ENCODE measurements around the gene IL17RD. TPM values are rescaled to one million over a fixed set of nuclear protein-coding genes. Genes with fewer than 3 reads are reported as not detected.

Gene IL17RD
- polyA plus RNA-seq, 1 donor = 66.6 TPM

DNA sequence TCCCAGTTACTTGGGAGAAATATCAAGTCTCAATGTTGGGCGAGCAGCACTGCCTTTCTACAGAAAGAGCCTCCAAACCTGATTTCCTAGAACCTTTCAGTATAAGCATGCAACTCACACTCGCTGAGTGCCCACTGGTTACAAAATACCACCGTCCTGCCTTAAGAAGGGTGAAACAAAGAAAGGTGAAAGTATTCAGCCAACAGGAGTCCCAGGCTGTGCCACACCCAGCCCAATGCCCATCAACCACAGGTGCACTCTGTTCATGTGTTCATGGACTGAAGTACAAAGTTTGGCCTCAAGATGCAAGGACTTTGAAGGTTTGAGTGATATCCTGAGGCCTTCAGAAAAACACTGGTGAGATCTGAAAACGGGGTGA lies 34.0 kb downstream of the IL17RD start:
- no peak for DNase-seq

DNA sequence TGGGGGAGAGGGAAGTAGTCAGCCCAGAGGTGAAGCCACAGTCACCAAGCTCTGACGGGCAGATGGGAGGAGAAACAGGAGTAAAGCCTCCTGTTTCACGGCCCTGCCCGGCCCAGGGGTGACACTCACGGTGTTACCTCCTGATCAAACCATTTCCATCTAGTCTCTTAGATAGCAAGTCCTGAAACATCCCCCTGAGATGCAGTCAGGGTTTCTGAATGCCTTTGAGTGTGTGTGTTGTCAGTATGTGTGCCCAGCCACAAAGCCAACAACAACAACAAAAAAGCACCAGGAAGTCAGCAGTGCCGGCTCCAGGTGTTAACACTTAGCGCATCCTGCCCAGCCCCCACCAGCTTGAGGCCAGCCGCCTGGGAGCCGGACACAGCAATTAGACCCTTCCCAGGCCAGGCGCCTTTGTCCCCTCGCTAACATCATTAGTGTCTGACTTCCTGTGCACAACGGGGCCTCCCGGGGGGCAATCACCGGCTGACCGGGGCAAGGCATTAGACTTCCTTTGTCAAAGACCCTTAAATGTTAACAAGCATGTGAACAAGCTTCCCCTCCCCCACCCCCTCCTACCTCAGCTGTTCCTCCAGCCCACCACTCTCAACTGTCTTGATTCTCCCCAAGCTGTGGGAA lies 34.5 kb downstream of the IL17RD start:
- no peak for DNase-seq

DNA sequence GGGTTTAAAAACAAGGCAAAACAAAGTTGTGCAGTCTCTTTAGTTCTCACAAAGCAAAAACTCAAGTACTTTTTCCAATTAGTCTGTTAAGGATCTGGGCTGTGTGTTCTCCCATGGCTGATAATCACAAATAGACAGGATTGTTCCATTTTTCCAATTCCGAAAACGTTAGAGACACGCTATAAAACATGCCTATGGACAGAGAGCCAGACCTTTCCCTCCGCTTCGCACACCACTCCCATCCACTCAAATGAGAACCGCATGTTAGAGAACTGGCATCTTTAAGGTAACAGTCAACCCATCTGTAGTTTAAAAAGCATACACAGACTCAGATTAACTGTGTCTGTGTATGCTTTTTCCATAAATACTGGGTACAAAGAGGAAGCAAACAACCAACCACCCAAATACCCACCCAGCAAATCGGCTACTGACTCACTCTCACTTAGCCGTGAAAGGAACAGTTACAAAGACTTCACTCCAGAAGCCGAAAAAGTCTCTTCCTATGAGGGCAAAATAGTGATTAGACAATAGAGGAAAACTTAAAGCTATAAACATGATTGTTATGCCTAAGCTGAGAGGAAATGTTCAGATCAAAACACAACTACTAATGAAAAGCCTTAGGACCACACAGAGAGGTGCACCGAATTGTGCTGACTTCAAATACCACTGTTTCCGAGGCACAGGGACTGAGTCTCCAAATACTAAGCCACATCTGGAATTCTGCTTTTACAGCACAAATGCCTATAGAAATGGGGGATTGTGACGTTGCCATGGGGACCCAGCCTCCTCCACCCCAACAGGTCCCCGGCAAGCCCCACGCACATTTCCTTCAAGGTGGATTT lies 36.1 kb downstream of the IL17RD start:
- no peak for DNase-seq

DNA sequence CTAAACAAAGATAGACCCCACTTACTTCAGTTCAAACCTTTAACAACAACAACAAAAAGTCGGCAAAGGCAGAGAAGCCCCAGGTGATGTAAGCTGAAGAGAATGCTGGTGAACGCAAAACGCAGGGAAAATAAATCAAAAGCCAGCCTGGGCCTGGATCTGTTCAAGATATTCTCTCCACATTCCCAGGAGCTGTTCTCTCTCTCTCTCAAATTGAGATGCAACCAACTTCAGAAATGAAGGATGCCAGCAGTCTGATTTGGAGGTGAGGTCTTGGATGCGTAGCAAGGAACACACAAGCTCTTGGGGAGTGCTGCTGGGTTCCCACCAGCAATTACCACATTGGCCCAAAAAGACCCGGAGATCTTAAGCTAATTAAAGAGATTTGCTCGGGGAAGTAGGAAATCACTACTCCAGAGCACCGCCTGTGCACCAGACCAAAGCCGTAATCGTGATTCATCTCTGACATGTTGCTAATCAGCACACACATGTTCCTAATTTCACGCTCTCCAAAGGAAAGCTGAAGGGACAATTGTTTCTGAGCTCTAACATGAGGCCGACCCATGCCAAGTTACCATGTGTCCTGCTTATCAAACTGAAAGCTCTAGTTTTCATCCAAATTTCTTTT lies 37.1 kb downstream of the IL17RD start:
- no peak for DNase-seq

DNA sequence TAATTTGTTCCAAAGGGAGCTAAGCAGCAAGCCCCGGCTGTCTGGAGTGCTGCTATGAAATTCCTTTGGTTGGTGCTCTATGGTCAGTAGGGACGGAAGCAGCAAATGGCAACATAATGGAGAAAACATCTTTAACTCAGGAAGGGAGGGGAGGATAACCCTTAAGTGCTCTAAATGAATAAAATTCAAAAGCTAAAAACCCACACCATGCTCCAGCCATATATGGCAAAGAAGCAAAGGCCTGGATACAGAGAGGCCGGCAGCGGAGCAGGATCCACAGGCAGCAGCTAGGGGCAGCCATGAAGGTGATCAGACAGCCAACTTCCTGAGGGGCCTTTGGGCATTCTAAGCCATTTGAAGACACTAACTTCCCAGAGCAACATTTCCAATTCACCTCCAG lies 38.9 kb downstream of the IL17RD start:
- no peak for DNase-seq

DNA sequence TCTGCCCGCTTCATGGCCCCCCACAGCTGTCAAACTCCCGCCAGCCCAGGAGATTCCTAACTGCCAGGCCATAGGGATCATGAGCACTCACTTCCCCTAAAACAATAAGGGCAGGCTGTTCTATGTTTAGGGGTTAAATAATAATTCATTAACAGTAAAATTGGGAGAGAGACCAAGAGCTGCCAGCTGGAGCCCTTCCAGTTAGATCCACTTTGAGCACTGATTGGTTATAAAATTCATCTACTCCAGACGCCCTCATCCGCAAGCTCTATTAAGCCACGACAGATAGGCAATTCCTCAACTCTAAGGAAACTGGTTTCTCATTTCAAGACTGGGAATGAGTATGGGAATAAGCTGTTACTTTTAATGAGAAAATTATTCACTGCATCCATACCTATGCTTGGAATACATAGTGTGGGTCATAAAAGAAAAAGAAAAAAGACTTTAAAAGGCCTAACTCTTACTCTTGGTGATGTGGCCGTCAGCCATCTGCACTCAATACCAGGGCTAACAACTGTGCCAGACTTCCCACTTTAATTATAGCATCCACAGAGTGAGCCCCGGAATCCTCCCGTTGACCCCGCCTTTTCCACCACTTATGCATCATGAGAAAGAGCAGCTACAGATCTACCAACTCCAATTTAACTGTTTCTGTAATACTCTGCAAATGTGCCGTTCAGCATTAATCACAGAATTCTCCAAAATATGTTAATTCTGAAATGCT lies 44.5 kb downstream of the IL17RD start:
- no peak for DNase-seq

DNA sequence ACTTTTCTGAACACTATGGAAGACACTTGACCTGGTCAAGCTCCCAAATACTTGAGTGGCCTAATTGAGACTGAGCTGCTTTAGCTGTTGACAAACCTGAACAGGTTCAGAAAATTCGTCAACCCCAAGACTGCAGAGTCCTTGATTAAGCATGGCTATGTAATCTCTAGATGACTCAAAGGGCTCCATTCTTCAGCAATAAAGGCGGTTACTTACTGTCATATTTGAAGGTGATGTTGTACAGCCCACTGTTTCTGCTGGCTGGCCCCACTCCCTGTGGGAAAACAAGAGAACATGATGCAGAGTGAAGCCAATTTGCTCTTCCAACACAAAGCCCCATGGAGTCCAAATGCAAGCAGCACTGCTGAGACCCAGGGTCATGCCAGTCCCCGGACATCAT lies 45.1 kb downstream of the IL17RD start:
- DNase-seq = no peak

DNA sequence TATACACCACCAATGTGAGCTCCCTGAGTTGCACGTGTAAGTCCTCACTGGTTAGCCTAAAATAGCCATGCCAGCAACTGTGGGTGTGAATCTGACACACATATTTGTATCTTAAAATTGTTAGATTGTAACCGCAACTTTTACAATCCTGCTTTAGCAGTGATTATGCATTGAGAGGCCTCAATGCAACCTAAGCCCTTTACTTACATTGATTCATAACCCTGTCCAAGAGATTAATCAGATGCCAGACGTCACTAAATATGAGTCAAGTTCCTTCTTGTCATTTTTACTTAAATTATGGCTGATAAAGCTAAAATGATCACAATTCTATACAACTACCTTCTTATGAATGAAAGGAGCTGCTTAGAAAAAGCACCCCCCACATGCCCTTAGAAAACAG lies 46.9 kb downstream of the IL17RD start:
- DNase-seq = no peak

DNA sequence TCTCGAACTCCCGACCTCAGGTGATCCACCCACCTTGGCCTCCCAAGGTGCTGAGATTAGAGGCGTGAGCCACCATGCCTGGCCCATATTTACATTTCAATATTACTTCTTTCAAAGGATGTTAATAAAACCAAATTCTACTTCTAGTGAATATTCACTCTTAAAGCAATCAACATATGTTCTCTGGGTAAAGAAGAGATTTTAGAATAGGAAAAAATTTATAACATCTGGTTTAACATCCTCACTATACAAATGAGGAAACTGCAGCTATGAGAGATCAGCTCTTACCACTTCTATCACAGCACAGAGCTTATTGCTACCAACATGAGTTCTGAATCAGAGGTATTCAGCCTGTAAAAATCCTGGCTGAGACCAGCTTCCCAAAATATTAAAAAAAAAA lies 48.7 kb downstream of the IL17RD start:
- no peak for DNase-seq

DNA sequence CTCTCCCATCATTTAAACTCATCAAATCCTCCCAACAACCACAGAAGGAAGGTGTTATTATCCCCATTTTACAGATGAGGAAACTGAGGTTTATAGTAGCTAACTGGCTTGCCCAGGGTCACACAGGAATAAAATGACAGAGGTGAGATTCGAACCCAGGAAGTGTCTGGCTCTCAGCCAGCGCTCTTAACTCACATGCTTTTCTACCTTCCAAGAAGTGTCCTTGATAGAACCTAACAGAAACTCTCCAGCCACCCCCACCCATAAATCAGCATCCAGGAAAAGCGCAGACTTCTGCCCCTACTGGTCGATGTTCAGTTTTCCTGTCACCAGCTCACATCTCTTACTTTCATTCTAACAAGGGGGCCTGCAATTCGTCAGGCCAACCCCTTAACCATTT lies 52.9 kb downstream of the IL17RD start:
- no peak for DNase-seq

DNA sequence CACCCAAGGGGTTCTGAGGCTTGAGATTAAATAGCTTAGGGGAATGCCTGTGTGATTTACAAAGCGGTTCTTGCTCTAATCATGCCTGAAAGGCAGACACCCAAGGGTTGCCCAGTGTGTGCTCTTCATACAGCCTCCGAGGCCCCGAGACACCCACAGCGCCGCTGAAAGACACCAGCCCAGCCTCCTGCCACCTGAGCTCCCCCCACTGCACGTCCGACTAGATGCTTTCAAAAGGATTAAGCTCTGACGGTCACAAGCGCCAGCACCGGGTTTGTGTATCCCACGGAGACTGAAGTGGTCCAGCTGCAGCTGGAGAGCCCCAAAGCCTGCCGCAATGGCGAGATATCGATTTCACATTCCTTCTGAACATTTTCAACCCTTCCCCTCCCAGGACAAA lies 54.4 kb downstream of the IL17RD start:
- DNase-seq = no peak

DNA sequence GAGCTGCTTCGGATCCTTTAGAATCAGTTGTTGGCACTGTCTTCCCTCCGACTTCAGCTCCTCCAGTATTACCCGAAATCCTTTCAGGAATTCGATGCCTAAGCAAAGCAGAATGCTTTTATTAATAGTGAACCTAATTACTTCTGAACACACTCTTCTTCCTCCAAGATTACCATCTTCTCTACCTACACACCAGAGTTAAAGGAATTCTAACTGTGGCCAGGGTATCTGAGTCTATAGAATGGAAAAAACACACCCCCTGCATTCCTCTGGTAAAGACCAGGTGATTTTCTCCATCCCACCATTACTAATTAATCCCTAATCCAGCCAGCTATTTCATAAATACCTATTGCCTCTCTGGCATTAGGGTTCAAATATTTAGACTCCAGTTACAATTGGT lies 54.9 kb downstream of the IL17RD start:
- DNase-seq = no peak

DNA sequence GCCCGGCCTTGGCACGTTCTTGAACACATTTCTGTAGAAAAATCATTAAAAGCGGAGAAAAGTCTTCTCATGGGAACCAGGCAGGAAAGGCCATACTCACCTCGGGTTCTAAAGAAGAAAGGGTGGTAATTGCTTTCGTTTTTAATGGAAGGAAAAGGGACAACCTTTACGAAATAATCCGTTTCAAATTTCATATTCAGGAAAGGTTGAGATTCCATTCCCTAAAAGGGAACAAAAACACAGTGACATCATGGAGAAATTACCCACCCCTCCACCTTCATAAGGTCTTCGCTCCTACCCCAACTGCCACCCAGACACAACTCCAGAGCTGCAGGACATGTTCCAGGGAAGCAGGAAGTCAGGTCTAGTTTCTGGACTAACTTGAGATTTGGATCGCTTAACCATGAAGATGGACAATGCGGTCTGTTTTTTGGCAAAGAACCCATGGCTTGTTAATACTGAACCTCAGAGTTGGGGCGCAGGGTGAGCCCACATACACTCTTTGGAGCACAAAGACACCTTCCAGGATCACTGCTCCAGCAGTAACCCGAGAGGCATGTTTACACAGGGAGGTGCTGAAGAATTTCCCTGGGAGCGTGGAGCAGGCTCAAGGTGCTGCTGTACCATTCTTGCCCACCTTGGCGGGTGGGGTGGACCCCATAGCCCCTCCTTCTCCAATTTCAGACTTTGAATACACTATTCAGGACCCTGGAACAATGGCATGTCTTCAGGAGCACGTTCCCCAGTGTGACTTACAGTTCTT lies 55.5 kb downstream of the IL17RD start:
- DNase-seq = no peak

DNA sequence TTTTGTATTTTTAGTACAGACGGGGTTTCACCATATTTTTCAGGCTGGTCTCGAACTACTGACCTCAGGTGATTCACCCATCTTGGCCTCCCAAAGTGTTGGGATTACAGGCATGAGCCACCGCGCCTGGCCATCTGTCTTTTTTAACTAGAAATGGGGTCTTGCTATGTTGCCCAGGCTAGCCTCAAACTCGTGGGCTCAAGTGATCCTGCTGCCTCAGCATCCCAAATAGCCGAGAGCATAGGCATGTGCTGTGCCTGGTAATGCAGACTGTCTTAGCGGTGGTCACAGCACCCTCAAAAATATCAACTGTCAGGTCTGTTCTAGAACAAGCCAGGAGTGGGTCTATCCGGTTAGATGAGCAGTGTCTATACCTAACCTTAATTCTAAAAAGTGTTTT lies 56.5 kb downstream of the IL17RD start:
- no peak for DNase-seq

DNA sequence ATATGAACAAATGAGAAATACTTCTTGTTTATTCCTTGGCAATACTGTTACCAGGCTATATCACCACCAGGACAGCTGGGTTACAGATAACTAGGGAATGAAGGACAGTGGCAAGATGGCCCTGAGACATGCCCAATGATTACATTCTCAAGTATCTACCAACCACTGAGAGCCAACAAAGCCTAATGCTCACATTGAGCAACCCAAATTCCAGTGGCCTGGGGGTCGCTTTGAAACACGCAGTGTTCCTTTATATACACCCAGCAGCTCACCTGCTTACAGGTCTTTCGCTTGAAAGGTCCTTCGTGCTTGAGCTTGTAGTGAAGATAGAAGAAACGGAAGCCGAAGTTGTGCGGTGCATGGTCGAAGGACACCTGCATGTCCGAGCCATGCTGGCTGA lies 59.6 kb downstream of the IL17RD start:
- DNase-seq = no peak

DNA sequence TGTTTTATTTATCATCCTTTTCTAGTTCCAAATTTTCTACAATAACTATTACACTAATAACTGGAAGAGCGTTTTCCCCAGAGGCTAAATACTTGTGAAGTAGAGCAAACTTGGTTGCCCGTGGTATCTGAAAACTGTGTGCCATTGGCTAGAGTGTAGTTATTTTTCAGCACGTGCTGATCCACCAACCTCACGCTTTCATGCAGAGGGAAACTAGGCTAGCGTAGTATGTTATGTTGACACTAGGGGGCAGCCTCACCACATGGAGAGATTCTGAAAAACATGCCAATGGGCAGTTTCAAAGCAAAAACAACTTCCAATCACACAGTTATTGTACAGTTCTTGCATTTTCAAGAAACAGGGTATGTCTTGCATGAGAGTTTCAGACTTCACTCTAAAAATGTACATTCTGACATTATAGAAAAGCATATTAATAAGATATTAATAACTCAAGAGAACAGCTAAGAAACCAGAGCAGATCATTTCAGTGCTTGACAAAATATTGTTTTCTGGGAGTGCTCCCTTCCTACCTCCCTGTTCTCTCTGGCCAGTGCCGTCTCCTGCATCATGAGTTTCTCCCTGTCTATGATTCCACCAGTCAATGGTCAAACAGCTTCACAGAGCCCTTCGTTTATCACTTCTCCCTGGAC lies 65.0 kb downstream of the IL17RD start:
- DNase-seq = peak; percentile 84

DNA sequence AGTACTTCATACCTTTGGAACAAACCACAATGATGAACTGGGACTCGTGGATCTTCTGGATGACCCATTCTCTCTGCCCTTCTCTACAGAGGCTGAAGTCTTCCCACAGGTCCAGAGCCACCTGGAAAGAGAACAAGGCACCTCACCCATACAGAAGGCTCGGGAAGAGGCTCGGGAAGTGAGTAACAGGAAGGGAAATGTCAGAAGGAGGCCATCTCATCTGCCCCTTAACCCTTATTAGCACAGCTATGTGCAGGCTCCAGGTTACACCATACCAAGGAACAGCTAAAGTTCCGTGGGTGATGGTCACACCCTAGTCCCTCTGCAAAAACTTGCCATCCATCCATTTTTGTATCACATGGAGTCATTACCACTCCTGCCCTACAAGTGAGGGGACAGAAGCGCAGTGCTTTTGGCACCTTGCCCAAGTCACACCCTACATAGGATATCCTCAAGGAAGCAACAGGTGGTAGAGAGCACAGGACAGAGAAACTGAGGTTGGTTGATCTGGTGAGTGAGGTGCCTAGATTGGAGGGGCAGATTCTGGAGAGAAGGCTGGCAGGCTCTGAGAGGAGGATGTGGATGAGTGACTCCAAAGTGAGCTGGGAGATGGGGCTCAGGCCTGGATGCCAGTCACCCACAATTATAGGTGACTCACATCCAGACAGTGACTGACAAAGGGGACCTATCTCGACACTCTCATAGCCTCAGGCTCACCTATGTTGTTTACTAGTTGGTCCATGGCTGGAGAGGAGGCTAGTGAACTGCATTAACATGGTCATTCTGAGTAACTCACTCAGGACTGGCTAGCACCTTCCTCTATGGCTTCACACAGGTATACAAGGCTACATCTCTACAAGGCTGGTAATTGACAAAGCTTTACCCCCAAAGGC lies 66.5 kb downstream of the IL17RD start:
- no peak for DNase-seq

DNA sequence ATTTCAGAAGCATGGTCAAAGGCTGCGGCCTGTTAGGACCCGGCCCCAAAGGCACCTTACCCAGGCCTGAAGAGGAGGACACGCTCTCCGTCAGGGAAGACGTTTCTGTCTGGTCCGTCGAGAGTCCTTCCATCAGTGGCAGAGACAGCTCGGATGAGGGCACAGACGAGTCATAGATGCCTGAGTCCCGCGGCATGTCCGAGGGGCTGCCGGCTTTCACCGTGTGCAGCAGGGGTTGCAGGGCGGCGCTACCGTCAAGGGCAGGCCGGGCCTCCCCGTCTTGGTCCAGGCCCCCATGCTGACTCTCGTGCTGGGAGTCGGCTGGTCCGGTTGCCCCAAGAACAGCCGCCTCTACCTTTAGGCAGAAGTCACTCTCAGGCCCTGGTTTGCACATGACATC lies 67.6 kb downstream of the IL17RD start:
- DNase-seq = no peak

DNA sequence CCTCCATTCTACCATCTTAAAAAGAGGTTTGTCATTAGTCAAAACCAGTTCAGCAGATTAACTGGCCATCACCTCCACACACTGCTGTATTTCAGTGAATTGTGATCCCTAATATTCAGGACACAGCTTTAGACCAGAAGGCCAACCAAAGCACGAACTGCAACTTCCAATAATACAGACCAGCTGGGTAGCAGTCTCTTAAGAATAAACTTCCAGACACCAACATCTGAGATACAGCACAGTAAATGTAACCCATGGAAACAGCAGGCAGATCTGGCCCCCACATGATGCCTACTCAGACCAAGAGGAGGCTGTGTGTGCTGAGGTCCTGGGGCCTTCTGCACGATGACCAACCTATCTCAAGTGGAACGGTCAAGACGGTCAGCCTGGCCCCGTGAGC lies 69.8 kb downstream of the IL17RD start:
- DNase-seq = no peak

DNA sequence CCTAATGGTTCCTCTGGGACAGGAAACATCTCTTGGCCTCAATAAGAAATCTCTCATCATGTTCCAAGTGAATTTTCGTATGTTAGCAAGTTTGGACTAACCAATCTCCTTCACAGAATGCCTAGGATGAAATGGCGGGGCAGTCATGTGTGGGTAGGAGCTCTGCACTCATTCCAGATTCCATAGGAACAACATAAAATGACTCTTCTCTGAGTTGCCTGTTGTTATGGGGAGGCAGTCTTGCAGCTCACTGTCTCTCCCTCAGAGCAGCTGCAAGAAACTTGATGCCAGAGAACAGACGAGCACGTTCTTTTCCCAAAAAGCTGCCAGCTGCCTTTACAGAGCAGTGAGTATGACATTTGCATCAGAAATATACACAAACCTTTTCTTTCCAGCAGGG lies 70.6 kb downstream of the IL17RD start:
- no peak for DNase-seq
